Mucosa of rectum (tissue), 2 donors: Measurements from ENCODE around the gene CRK.
A peak's percentile ranks its signal among the peaks of the same experiment; 100 is the strongest.
"Not testable (repeated sequence)": the region's sequence is repeated elsewhere in the genome, so short reads cannot be mapped to it uniquely, and the experiment has no call there.

Experiments used
- H3K27ac ChIP-seq, 2 donors: one replicate each; pipeline ENCODE4 v1.7.0; 2013; ENCODE audit warnings: inconsistent platforms in 2 of 2, low read depth in 2 of 2, low read length in 2 of 2
- H3K27me3 ChIP-seq, 2 donors: one replicate each; pipeline ENCODE4 v1.7.0; 2013; ENCODE audit warnings: low read length in 2 of 2; ENCODE audit not compliant: control insufficient read depth in 2 of 2, insufficient read depth in 2 of 2
- H3K36me3 ChIP-seq, 2 donors: one replicate each; pipeline ENCODE4 v1.7.0; 2013; ENCODE audit warnings: low read length in 2 of 2; ENCODE audit not compliant: control insufficient read depth in 2 of 2, insufficient read depth in 2 of 2
- H3K4me1 ChIP-seq, 2 donors: one replicate each; pipeline ENCODE4 v1.7.0; 2013; ENCODE audit warnings: low read length in 2 of 2, mild to moderate bottlenecking in 1 of 2; ENCODE audit not compliant: control insufficient read depth in 2 of 2, insufficient read depth in 2 of 2
- H3K4me3 ChIP-seq, 2 donors: one replicate each; pipeline ENCODE4 v1.7.0; 2013; ENCODE audit warnings: low read length in 2 of 2
- H3K9ac ChIP-seq, 2 donors: one replicate each; pipeline ENCODE4 v1.7.0; 2013; ENCODE audit warnings: low read length in 2 of 2, low read depth in 1 of 2, mild to moderate bottlenecking in 1 of 2
- H3K9me3 ChIP-seq, 2 donors: one replicate each; pipeline ENCODE4 v1.7.0; 2013; ENCODE audit warnings: low read length in 2 of 2; ENCODE audit not compliant: control insufficient read depth in 2 of 2
- donor health status: healthy.
- donor health status: Normal muscosa, but diverticular disease.

CRK gene

DNA sequence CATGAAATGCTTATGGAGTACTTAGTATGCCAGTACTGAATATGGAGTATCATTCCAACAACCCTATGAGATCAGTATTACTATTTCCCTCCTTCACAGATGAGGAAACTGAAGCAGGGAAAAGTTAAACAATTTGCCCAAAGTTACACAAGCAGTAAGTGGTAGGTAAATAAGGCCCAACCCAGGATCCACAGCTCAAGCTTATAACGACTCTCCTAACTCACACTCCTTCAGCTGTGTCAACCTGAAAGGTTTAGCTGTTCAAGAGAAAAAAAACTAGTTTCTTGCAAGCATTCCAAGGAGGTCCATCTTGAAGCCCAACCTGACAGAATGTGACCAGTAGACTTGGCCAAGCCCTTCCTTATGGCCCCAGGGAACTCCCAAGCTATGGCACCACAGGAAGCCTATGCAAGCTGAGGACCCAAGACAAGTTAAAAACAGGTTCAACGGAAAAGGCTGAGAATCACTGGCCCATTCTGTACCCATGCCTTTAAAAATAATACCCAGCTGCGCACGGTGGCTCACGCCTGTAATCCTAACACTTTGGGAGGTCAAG is 6.5 kb downstream of the CRK start:
- peak overlapping the region; percentile 44 to 45 for H3K27ac ChIP-seq
- H3K4me3 ChIP-seq: no peak overlapping the region
- no peaks in the 10 kb centered on the region for H3K9me3 ChIP-seq
- no peaks in the 10 kb centered on the region for H3K27me3 ChIP-seq
- no peak overlapping the region for H3K9ac ChIP-seq
- peaks cover 5 to 9% of the 10 kb centered on the region in 2 donors for H3K36me3 ChIP-seq
- peaks cover 12 to 40% of the 10 kb centered on the region in 2 donors for H3K4me1 ChIP-seq

- peak overlapping the region in 1 of 2 donors; percentile 7 for H3K4me3 ChIP-seq
Observed at GRCh38 chr17:1447052-1447451, 9.0 kb downstream of the CRK start.

GRCh38 chr17:1446201-1446600 is 9.8 kb downstream of the CRK start:
- Histone ChIP-seq H3K9ac (no peak overlapping the region), H3K4me3 (no peak overlapping the region), H3K9me3 (no peaks in the 10 kb centered on the region), H3K27ac (no peak overlapping the region), H3K36me3 (peaks cover 2 to 6% of the 10 kb centered on the region in 2 donors), H3K27me3 (no peaks in the 10 kb centered on the region), H3K4me1 (peaks cover 7 to 22% of the 10 kb centered on the region in 2 donors)

More at GRCh38 chr17:1447052-1447451, 9.0 kb downstream of the CRK start:
- Histone ChIP-seq H3K9ac (no peak overlapping the region), H3K36me3 (peaks cover 5 to 9% of the 10 kb centered on the region in 2 donors), H3K27me3 (no peaks in the 10 kb centered on the region), H3K9me3 (no peaks in the 10 kb centered on the region), H3K27ac (no peak overlapping the region), H3K4me1 (peaks cover 7 to 22% of the 10 kb centered on the region in 2 donors)

DNA sequence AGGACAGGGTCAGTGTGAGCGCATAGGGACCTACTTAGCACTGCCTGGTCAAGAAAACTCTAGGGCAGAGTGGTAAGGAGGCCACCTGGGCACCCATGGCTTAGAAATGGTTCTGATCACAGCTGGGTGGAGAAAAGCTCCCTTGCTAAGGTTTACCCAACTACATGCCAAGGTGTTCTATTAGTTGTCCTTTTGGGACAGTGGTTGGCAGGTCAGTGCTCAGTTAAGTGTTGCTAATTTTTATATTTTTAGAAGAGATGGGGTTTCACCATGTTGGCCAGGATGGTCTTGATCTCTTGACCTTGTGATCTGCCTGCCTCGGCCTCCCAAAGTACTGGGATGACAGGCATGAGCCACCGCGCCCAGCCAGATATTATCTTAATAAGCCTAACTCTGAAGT is 10.3 kb downstream of the CRK start:
- not testable (repeated sequence) for H3K27me3 ChIP-seq, H3K9me3 ChIP-seq, H3K36me3 ChIP-seq, H3K4me3 ChIP-seq, H3K27ac ChIP-seq, H3K9ac ChIP-seq
- peaks cover 7 to 22% of the 10 kb centered on the region in 2 donors for H3K4me1 ChIP-seq

DNA sequence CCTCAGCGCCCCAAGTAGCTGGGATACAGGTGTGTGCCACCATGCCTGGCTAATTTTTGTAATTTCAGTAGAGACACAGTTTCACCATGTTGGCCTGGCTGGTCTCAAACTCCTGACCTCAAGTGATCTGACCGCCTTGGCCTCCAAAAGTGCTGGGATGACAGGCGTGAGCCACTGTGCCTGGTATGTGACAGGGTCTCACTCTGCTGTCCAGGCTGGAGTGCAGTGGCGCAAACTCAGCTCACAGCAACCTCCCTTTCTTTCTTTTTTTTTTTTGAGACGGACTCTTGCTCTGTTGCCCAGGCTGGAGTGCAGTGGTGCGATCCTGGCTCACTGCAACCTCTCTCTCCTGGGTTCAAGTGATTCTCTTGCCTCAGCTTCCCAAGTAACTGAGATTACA is 13.3 kb downstream of the CRK start:
- H3K9me3 ChIP-seq, H3K9ac ChIP-seq, H3K4me1 ChIP-seq, H3K27me3 ChIP-seq, H3K27ac ChIP-seq, H3K36me3 ChIP-seq, H3K4me3 ChIP-seq: not testable (repeated sequence)

DNA sequence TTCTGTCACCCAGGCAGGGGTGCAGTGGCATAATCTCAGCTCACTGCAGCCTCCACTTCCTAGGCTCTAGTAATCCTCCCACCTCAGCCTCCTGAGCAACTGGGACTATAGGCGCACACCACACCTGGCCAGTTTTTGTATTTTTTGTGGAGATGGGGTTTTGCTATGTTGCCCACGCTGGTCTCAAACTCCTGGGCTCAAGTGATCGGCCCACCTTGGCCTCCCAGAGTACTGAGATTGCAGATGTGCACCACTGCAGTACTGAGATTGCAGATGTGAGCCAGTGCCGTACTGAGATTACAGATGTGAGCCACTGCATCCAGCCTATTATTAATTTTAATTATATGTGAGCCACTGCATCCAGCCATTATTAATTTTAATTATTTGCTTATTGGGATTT is 13.8 kb downstream of the CRK start:
- no peaks in the 10 kb centered on the region for H3K27me3 ChIP-seq
- peaks cover 3 to 4% of the 10 kb centered on the region in 2 donors for H3K4me1 ChIP-seq
- no peaks in the 10 kb centered on the region for H3K9me3 ChIP-seq
- H3K27ac ChIP-seq: no peak overlapping the region
- H3K4me3 ChIP-seq: no peak overlapping the region
- no peak overlapping the region for H3K9ac ChIP-seq
- H3K36me3 ChIP-seq: peaks cover 8 to 9% of the 10 kb centered on the region in 2 donors

GRCh38 chr17:1440921-1441320 is 15.1 kb downstream of the CRK start:
- Histone ChIP-seq H3K27ac (no peak overlapping the region), H3K27me3 (no peaks in the 10 kb centered on the region), H3K4me1 (no peaks in the 10 kb centered on the region), H3K9ac (no peak overlapping the region), H3K36me3 (peaks cover 16 to 17% of the 10 kb centered on the region in 2 donors), H3K4me3 (no peak overlapping the region), H3K9me3 (no peaks in the 10 kb centered on the region)

DNA sequence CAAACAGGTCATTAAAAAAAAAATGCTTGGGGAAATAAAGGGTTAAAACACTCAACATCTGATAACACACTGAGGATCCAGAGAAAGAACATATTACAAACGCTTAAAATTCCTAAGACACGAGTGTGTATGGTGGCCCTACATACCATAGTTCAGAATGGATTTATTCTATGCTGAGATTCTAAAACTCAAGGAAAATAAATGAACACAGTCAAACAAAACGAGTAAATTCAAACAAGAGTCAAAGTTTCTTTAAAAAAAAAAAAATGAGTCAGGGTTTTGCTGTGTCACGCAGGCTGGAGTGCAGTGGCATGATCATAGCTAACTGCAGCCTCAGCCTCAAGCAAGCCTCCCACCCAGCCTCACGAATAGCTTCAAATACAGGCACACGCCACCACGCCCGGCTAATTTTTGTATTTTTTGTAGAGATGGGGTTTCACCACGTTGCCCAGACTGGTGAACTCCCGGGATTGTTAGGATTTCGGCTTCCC is 17.4 kb downstream of the CRK start:
- peaks cover 30 to 35% of the 10 kb centered on the region in 2 donors for H3K36me3 ChIP-seq
- no peaks in the 10 kb centered on the region for H3K27me3 ChIP-seq
- no peak overlapping the region for H3K9ac ChIP-seq
- H3K27ac ChIP-seq: no peak overlapping the region
- H3K4me1 ChIP-seq: no peaks in the 10 kb centered on the region
- H3K9me3 ChIP-seq: no peaks in the 10 kb centered on the region
- H3K4me3 ChIP-seq: no peak overlapping the region

DNA sequence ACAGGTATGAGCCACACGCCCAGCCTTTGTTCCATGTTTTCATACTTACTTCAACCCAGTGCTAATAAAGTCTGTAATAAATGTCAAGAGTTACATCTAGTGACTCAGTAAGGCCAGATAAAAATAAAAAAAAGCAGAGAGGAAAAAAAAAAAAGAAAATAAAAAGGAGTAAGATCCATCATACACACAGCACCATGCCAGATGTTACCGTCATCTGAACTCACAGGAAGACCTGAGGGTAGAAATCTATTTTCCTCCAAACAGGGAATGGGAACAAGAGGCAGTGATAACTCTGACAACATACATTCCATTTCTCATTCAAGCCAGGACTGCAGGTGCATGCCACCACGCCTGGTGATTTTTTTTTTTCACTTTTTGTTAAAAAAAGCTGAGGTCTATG is 20.7 kb downstream of the CRK start:
- Histone ChIP-seq H3K36me3 (peaks cover 37 to 46% of the 10 kb centered on the region in 2 donors), H3K4me3 (no peak overlapping the region), H3K9ac (no peak overlapping the region), H3K27ac (no peak overlapping the region), H3K4me1 (no peaks in the 10 kb centered on the region), H3K9me3 (no peaks in the 10 kb centered on the region), H3K27me3 (no peaks in the 10 kb centered on the region)

DNA sequence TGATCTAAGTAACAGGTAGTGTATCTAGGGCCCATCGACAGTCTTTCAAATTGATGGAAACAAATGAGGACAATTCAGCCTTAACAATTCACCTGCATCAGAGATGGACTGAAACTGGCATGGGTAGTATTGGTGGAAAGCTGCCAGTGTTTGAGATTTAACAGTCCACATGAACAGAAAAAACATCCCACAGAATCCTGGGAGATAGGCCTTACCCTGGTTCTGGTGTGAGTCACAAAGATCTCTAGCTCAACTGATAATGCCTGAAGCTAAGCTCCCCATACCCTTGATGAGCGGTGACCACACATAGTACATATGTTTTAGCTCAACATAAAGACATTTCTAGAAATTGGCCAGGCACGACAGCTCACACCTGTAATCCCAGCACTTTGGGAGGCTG is 21.9 kb downstream of the CRK start:
- H3K36me3 ChIP-seq: peaks cover 37 to 44% of the 10 kb centered on the region in 2 donors

More for the DNA sequence above, 21.9 kb downstream of the CRK start:
- Histone ChIP-seq H3K27ac (no peak overlapping the region), H3K9ac (no peak overlapping the region), H3K4me3 (no peak overlapping the region), H3K4me1 (no peaks in the 10 kb centered on the region), H3K27me3 (no peaks in the 10 kb centered on the region), H3K9me3 (no peaks in the 10 kb centered on the region)
